ENCODE measurements around the gene MME. TPM values are rescaled to one million over a fixed set of nuclear protein-coding genes. Genes with fewer than 3 reads are reported as not detected.

The MME gene
- polyA plus RNA-seq, 3 donors, result 0.27 to 1.0 (median 0.73) TPM

- Mint-ChIP-seq H3K9me3 (peaks cover 0 to 3% (median 0%) of the 10 kb centered on the region in 7 donors), H3K27me3 (ENCODE audit: low read depth in 3 of 3) (peaks cover 0 to 3% (median 0%) of the 10 kb centered on the region in 3 donors), H3K4me1 (peaks cover 7% of the 10 kb centered on the region), H3K27ac (peak overlapping the region in 1 of 7 donors; percentile 20), H3K36me3 (no peaks in the 10 kb centered on the region), H3K4me3 (no peak overlapping the region)
- Histone ChIP-seq H4K20me1 (ENCODE audit: insufficient read depth, low read length) (no peaks in the 10 kb centered on the region), H3K4me1 (ENCODE audit: control insufficient read depth in 1 of 2, insufficient read depth in 2 of 2, low read length in 2 of 2) (no peaks in the 10 kb centered on the region), H3K9ac (ENCODE audit: insufficient read depth, low read length, poor library complexity, severe bottlenecking) (no peak overlapping the region), H3K36me3 (replicated peaks in 1 of 2; ENCODE audit: control insufficient read depth in 1 of 2, insufficient read depth in 2 of 2, low read length in 2 of 2) (no peaks in the 10 kb centered on the region), H3K4me2 (replicated peaks; ENCODE audit: extremely low read depth, low read length, poor library complexity, severe bottlenecking) (no peak overlapping the region), H3K9me3 (replicated peaks in 1 of 2; ENCODE audit: control insufficient read depth in 1 of 2, insufficient read depth in 1 of 2, low read length in 2 of 2) (no peaks in the 10 kb centered on the region), H3K27me3 (ENCODE audit: control insufficient read depth in 2 of 2, insufficient read depth in 2 of 2, low read length in 2 of 2) (no peaks in the 10 kb centered on the region), H3K4me3 (replicated peaks in 1 of 3; ENCODE audit: low read depth in 2 of 3, low read length in 3 of 3) (no peak overlapping the region), H3K27ac (ENCODE audit: low read depth in 1 of 2, low read length in 2 of 2) (no peak overlapping the region), H2AFZ (ENCODE audit: insufficient read depth, low read depth, low read length, poor library complexity, severe bottlenecking) (no peak overlapping the region), H3K79me2 (ENCODE audit: insufficient read depth, low read length) (no peaks in the 10 kb centered on the region)
- TF ChIP-seq CTCF (IDR thresholded peaks at IDR 0.05), result no peak
- DNase-seq, result no peak
- 100% methylated on average over 5 of the region's 7 CpGs for WGBS (ENCODE audit: insufficient coverage)
- intact Hi-C loops (cut with micrococcal nuclease), result no loop called here
These were observed 9.4 kb downstream of the MME start for GRCh38 chr3:155089495-155089894.

- Histone ChIP-seq H3K36me3 (replicated peaks in 1 of 2; ENCODE audit: control insufficient read depth in 1 of 2, insufficient read depth in 2 of 2, low read length in 2 of 2) (no peaks in the 10 kb centered on the region), H3K4me2 (replicated peaks; ENCODE audit: extremely low read depth, low read length, poor library complexity, severe bottlenecking) (no peak overlapping the region), H3K4me1 (ENCODE audit: control insufficient read depth in 1 of 2, insufficient read depth in 2 of 2, low read length in 2 of 2) (peaks cover 13% of the 10 kb centered on the region in 2 donors), H3K9ac (ENCODE audit: insufficient read depth, low read length, poor library complexity, severe bottlenecking) (no peak overlapping the region), H3K9me3 (replicated peaks in 1 of 2; ENCODE audit: control insufficient read depth in 1 of 2, insufficient read depth in 1 of 2, low read length in 2 of 2) (no peaks in the 10 kb centered on the region), H3K27me3 (ENCODE audit: control insufficient read depth in 2 of 2, insufficient read depth in 2 of 2, low read length in 2 of 2) (no peaks in the 10 kb centered on the region), H3K79me2 (ENCODE audit: insufficient read depth, low read length) (no peaks in the 10 kb centered on the region), H2AFZ (ENCODE audit: insufficient read depth, low read depth, low read length, poor library complexity, severe bottlenecking) (no peak overlapping the region), H3K27ac (ENCODE audit: low read depth in 1 of 2, low read length in 2 of 2) (no peak overlapping the region), H4K20me1 (ENCODE audit: insufficient read depth, low read length) (no peaks in the 10 kb centered on the region), H3K4me3 (replicated peaks in 1 of 3; ENCODE audit: low read depth in 2 of 3, low read length in 3 of 3) (no peak overlapping the region)
- Mint-ChIP-seq H3K9me3 (peaks cover 0 to 3% (median under 1%) of the 10 kb centered on the region in 7 donors), H3K27me3 (ENCODE audit: low read depth in 3 of 3) (no peaks in the 10 kb centered on the region), H3K27ac (no peak overlapping the region), H3K4me1 (peaks cover 7% of the 10 kb centered on the region), H3K36me3 (no peaks in the 10 kb centered on the region), H3K4me3 (no peak overlapping the region)
- 11% methylated on average over 5 of the region's 7 CpGs for WGBS (ENCODE audit: insufficient coverage)
- no peak for DNase-seq
- intact Hi-C loops (cut with micrococcal nuclease), result loop anchor here in 1 of 2 donors (10.0 kb wide), 1 partner anchor 118 kb away; no protein-coding TSS in a partner anchor
- TF ChIP-seq CTCF (IDR thresholded peaks at IDR 0.05), result no peak
These were observed 13.1 kb downstream of the MME start for GRCh38 chr3:155093261-155093660.

Data from CD14-positive monocyte (primary cell).